HG02642 (cell line): Measurements from ENCODE around the gene NUDT16.
"Not testable (repeated sequence)": the region's sequence is repeated elsewhere in the genome, so short reads cannot be mapped to it uniquely, and the experiment has no call there.

Experiments used
- ATAC-seq: cut with Tn5 transposase; IDR thresholded peaks from one replicate; pipeline ENCODE4 v1.9.1; 2021; ENCODE audit warnings: mild to moderate bottlenecking; ENCODE audit not compliant: unreplicated experiment, poor library complexity

Gene NUDT16

GRCh38 chr3:131381445-131382291 lies at the start of gene NUDT16:
Gene NUDT16, plus strand, starts transcription at chr3:131381774. Its CDS starts 31 bp downstream, at chr3:131381805.
- peak; percentile 99 for ATAC-seq

- no peak for ATAC-seq
Measured at GRCh38 chr3:131338948-131339640, 42.5 kb upstream of the NUDT16 start.

- no peak for ATAC-seq
Measured at GRCh38 chr3:131341761-131342160, 39.8 kb upstream of the NUDT16 start.

GRCh38 chr3:131348911-131349310 lies 32.7 kb upstream of the NUDT16 start:
- ATAC-seq = no peak

- ATAC-seq = no peak
Measured at GRCh38 chr3:131349454-131349853, 32.1 kb upstream of the NUDT16 start.

- no peak for ATAC-seq
Measured at GRCh38 chr3:131349946-131350347, 31.6 kb upstream of the NUDT16 start.

GRCh38 chr3:131350506-131350905 lies 31.1 kb upstream of the NUDT16 start:
- ATAC-seq = no peak

GRCh38 chr3:131353016-131353877 lies 28.3 kb upstream of the NUDT16 start:
- ATAC-seq = no peak

- ATAC-seq = no peak
Measured at GRCh38 chr3:131353986-131354385, 27.6 kb upstream of the NUDT16 start.

GRCh38 chr3:131356006-131356595 lies 25.5 kb upstream of the NUDT16 start:
- ATAC-seq = no peak

GRCh38 chr3:131357275-131357674 lies 24.3 kb upstream of the NUDT16 start:
- ATAC-seq = no peak

GRCh38 chr3:131360191-131360755 lies 21.3 kb upstream of the NUDT16 start:
- ATAC-seq = no peak

GRCh38 chr3:131361066-131361463 lies 20.5 kb upstream of the NUDT16 start:
- ATAC-seq = not testable (repeated sequence)

- ATAC-seq = peak; percentile 84
Measured at GRCh38 chr3:131361464-131362421, 19.8 kb upstream of the NUDT16 start.

- ATAC-seq = no peak
Measured at GRCh38 chr3:131363275-131363674, 18.3 kb upstream of the NUDT16 start.

GRCh38 chr3:131370935-131371687 lies 10.5 kb upstream of the NUDT16 start:
- ATAC-seq = no peak

GRCh38 chr3:131371688-131372066 lies 9.9 kb upstream of the NUDT16 start:
- no peak for ATAC-seq

GRCh38 chr3:131374741-131375140 lies 6.8 kb upstream of the NUDT16 start:
- no peak for ATAC-seq
